ENCODE data around the gene SLAMF1. TPM values are rescaled to one million over a fixed set of nuclear protein-coding genes. Genes with fewer than 3 reads are reported as not detected.
"Not testable (repeated sequence)": the region's sequence is repeated elsewhere in the genome, so short reads cannot be mapped to it uniquely, and the experiment has no call there.

SLAMF1 gene
- total RNA-seq, 2 donors from 2014 or later = 52.1 to 86.2 TPM

DNA sequence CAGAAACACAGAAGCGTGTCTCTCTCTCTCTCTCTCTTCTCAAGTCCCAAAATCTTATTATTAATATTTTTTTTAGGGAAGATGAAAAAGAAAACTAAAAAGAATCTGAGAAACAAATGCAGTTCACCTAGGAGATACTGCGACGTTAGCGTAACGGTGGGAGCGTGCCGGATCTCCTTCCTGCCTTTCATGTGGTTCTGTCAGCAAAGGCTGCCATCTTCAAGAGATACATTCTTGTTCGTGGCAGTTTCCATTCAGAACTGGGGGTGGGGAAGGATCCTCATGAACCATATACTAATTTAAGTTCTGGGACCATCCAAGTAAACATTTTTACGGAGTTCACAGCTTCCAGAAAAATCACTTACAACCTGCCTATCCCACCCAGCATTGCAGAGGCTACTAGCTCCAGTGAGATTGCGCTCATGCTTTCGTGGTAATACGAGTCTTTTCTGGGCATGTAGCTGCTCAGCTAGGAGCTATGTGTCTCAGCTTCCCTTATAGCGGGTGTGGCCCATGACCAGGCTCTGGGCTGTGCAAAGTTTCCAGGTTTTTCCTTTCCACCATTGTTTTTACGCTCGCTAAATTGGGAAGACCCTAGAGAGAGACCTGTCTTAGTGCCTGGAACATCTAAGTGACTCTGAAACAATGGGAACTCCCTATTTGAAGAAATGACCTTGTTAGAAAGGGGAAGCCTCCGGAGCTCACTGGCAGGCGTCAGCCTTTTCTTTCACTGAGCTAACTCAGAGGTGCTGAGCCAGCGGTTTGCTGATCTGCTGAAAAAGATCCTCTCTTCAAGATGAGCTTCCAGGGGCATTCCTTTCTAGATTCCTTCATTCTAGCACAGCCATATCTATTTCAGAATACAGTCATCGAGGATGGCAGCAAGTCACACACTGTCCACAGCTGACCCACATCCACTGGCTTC, 17.3 kb downstream of the SLAMF1 start:
- no peak for DNase-seq (ENCODE audit: low spot score)
- Mint-ChIP-seq H3K27me3 (peaks cover 0 to 5% of the 10 kb centered on the region in 2 donors), H3K9me3 (peaks cover 3% of the 10 kb centered on the region), H3K4me3 (peak overlapping the region; percentile 90), H3K36me3 (peaks cover 43% of the 10 kb centered on the region), H3K27ac (peak overlapping the region; percentile 95 to 96), H3K4me1 (ENCODE audit: low read depth in 2 of 2) (peaks cover 71 to 84% of the 10 kb centered on the region in 2 donors)
- no peak for ATAC-seq

GRCh38 chr1:160628799-160629263, 18.0 kb downstream of the SLAMF1 start:
- peaks cover 3% of the 10 kb centered on the region for H3K9me3 Mint-ChIP-seq
- H3K4me1 Mint-ChIP-seq (ENCODE audit: low read depth in 2 of 2) = peaks cover 73 to 84% of the 10 kb centered on the region in 2 donors
- H3K27ac Mint-ChIP-seq = peak overlapping the region; percentile 95 to 96
- peaks cover 42% of the 10 kb centered on the region for H3K36me3 Mint-ChIP-seq
- ATAC-seq (no peak), DNase-seq (ENCODE audit: low spot score) (no peak)
- peak overlapping the region; percentile 90 for H3K4me3 Mint-ChIP-seq
- peaks cover 0 to 5% of the 10 kb centered on the region in 2 donors for H3K27me3 Mint-ChIP-seq

- H3K9me3 Mint-ChIP-seq; DNase-seq (ENCODE audit: low spot score); ATAC-seq; H3K27me3 Mint-ChIP-seq: not testable (repeated sequence)
- Mint-ChIP-seq H3K4me1 (ENCODE audit: low read depth in 2 of 2) (peaks cover 75 to 86% of the 10 kb centered on the region in 2 donors), H3K4me3 (peak overlapping the region; percentile 90), H3K27ac (peak overlapping the region; percentile 95 to 96), H3K36me3 (peaks cover 44% of the 10 kb centered on the region)
These were observed 19.1 kb downstream of the SLAMF1 start for GRCh38 chr1:160627677-160628289.

DNA sequence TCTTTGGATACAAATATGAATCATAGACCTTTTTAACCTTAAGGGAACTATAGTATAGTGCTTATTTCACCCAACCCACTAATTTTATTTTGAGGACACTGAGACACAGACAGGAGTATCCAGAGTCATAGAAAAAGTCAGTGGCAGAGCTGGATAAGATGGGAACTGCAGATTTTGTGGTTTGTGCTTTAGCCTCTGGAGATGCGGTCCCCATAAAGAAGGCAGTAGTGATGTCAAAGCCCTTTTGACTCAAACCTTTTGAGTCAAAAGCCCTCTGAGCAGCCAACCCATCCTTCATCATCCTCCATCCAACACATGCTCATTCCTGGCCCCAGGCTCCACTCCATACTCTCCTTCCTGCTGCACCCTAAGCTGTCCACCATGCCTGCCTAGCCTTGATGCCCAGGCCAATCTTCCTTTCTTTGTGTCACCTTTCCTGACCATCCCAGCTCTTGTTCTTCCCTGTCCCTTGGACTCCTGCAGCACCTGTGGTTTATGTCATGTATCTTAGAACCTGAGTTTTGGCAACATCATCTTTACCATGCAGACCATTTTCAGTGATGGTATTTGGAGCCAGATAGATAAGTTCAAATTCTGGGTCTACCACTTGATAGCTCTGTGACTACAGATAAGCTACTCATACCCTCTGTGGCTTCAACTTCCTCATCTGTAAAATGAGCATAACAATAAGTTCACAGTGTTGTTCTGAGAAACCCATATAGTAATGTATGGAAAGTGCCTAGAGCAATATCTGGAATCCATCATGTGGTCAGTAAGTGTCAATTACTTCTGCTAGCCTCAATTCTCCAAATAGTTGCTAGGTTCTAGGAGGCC, 20.1 kb downstream of the SLAMF1 start:
- DNase-seq (ENCODE audit: low spot score) (no peak), ATAC-seq (peak; percentile 82 to 85)
- Mint-ChIP-seq H3K4me3 (peak overlapping the region; percentile 90), H3K9me3 (peaks cover 3% of the 10 kb centered on the region), H3K27me3 (peaks cover 0 to 5% of the 10 kb centered on the region in 2 donors), H3K4me1 (ENCODE audit: low read depth in 2 of 2) (peaks cover 80 to 92% of the 10 kb centered on the region in 2 donors), H3K36me3 (peaks cover 47% of the 10 kb centered on the region), H3K27ac (peak overlapping the region; percentile 95 to 96)

GRCh38 chr1:160625725-160626498, 20.9 kb downstream of the SLAMF1 start:
- peak in 1 of 2 donors; percentile 51 for ATAC-seq
- Mint-ChIP-seq H3K36me3 (peaks cover 44% of the 10 kb centered on the region), H3K27ac (peak overlapping the region; percentile 95 to 96), H3K9me3 (peaks cover 3% of the 10 kb centered on the region), H3K4me3 (peak overlapping the region; percentile 90), H3K27me3 (peaks cover 0 to 4% of the 10 kb centered on the region in 2 donors), H3K4me1 (ENCODE audit: low read depth in 2 of 2) (peaks cover 78 to 92% of the 10 kb centered on the region in 2 donors)
- DNase-seq (ENCODE audit: low spot score) = no peak

GRCh38 chr1:160625321-160625720, 21.5 kb downstream of the SLAMF1 start:
- peaks cover 73 to 90% of the 10 kb centered on the region in 2 donors for H3K4me1 Mint-ChIP-seq (ENCODE audit: low read depth in 2 of 2)
- DNase-seq (ENCODE audit: low spot score) (no peak), ATAC-seq (no peak)
- no peaks in the 10 kb centered on the region for H3K27me3 Mint-ChIP-seq
- peak overlapping the region; percentile 95 to 96 for H3K27ac Mint-ChIP-seq
- peak overlapping the region; percentile 90 for H3K4me3 Mint-ChIP-seq
- peaks cover 3% of the 10 kb centered on the region for H3K9me3 Mint-ChIP-seq
- peaks cover 40% of the 10 kb centered on the region for H3K36me3 Mint-ChIP-seq

- Mint-ChIP-seq H3K27me3 (no peaks in the 10 kb centered on the region), H3K27ac (peak overlapping the region; percentile 95 to 96), H3K4me1 (ENCODE audit: low read depth in 2 of 2) (peaks cover 73 to 90% of the 10 kb centered on the region in 2 donors), H3K36me3 (peaks cover 43% of the 10 kb centered on the region), H3K9me3 (peaks cover 3% of the 10 kb centered on the region), H3K4me3 (peak overlapping the region; percentile 90)
- ATAC-seq (no peak), DNase-seq (ENCODE audit: low spot score) (no peak)
These were observed 22.4 kb downstream of the SLAMF1 start for GRCh38 chr1:160624464-160624863.

DNA sequence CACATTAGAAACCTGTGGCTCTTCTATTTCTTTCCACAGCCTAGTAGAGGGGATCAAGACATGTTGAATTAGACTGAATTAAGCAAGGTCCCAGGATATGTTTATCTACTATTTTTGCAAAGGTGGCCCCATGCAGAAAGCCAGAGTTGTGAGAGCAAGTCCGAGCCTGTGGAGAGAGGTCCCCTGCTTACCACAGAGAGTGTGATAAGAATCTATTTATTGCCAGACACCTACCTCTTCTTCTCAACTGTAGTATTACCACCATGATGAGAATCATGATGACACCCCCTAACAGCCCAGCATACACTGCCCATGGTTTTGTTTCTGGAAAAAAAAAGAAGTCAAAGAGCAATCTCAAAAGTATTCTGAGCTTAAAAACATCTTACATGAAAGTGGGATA, 23.0 kb downstream of the SLAMF1 start:
- Mint-ChIP-seq H3K27me3 (no peaks in the 10 kb centered on the region), H3K9me3 (peaks cover 8% of the 10 kb centered on the region), H3K36me3 (peaks cover 46% of the 10 kb centered on the region), H3K4me1 (ENCODE audit: low read depth in 2 of 2) (peaks cover 76 to 94% of the 10 kb centered on the region in 2 donors), H3K4me3 (peak overlapping the region; percentile 90), H3K27ac (peak overlapping the region; percentile 95 to 96)
- DNase-seq (ENCODE audit: low spot score) (no peak), ATAC-seq (peak; percentile 28 to 54)

DNA sequence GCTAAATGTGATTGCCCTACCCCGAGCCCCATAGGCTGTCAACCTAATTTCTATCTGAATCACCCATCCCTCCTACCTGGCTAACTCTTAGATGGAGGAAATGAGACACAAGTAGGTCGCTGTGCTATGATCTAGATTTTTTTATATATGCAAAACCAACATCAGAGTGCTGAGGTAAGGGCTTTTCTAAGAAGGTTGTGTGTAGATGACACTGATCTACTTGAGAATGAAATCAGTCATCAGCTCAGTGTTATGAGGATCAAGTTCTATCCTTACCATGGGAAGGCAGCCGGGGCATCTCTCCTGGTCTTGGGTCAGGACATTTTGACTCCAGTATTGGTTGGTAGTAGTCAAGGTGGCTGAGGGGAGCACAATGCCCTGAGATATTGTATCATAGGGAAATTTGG, 23.6 kb downstream of the SLAMF1 start:
- H3K4me3 Mint-ChIP-seq = peak overlapping the region; percentile 90
- H3K9me3 Mint-ChIP-seq = peaks cover 10% of the 10 kb centered on the region
- H3K27me3 Mint-ChIP-seq = no peaks in the 10 kb centered on the region
- ATAC-seq = peak; percentile 66 to 74
- peaks cover 74 to 92% of the 10 kb centered on the region in 2 donors for H3K4me1 Mint-ChIP-seq (ENCODE audit: low read depth in 2 of 2)
- peaks cover 44% of the 10 kb centered on the region for H3K36me3 Mint-ChIP-seq
- no peak for DNase-seq (ENCODE audit: low spot score)
- peak overlapping the region; percentile 95 to 96 for H3K27ac Mint-ChIP-seq

DNA sequence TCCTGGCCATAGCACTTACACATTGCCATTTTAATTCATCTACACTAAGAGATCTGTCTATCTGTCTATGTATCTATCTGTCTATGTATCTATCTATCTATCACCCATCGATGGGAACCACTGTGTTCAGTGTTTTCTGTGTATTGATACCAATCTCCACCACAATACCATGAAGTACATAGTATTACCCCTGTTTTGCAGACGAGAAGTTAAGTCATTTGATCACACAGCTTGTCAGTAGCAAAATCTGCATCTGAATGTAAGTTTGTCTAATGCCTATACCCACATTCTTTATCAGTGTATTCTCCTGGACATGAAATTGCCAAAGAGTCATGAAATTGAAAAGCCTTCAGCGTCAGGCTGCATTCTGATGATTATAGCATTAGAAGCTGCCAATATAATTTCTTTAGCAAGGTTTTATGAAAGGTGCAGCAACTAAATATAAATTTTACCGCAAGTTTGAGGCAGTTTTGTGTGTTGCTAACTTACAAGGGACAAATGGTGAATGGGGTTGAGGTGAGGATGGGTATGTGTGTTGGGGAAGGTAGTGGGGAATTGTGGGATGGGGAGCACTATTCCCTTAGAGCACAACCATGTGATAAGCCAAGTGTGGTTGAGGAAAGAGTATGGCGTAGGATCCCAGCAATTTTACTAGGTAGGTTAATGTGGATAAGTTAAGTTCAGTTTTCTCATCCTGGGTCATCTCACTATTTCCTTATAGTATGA, 24.2 kb downstream of the SLAMF1 start:
- DNase-seq (ENCODE audit: low spot score) (no peak), ATAC-seq (no peak)
- Mint-ChIP-seq H3K27me3 (no peaks in the 10 kb centered on the region), H3K4me1 (ENCODE audit: low read depth in 2 of 2) (peaks cover 71 to 90% of the 10 kb centered on the region in 2 donors), H3K4me3 (peak overlapping the region; percentile 90), H3K27ac (peak overlapping the region; percentile 95 to 96), H3K9me3 (peaks cover 12% of the 10 kb centered on the region), H3K36me3 (peaks cover 44% of the 10 kb centered on the region)

DNA sequence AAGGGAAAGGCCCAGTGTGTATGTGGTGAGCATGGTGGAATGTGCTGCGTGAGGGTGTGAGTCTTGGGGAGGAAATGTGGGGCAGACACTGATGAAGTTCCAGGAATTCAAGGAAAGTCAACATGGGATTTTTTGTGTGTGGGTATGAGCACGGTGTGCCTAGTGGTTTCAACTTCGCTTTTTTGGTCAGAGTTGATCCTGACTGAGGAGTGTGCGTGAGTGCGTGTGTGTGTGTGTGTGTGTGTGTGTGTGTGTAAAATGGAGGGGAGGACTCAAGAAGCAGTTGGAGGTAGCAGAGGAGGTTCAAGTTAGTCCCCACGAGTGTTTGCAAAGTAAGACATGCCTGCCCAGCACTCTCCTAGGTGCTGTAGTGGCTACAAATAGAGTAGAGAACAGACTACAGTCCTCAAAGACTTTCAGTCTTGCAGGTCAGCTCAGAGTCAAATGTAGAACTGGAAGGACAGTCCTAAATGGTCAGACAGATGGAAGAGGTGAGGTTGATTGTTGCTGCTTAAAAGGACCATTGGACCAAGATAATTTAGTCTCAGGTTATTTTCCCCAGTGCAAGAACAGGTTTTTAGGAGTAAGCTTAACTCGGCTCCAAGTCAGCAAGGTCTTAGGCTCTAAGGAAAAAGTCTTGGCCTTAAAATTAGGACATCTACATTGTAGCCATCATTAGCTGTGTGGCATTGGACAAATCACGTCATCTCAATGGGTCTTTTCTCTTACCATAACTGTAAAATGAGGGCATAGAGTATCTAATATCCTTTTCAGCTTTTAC, 25.0 kb downstream of the SLAMF1 start:
- Mint-ChIP-seq H3K27ac (peak overlapping the region; percentile 95 to 96), H3K4me3 (peak overlapping the region; percentile 90), H3K9me3 (peaks cover 10% of the 10 kb centered on the region), H3K27me3 (no peaks in the 10 kb centered on the region), H3K36me3 (peaks cover 41% of the 10 kb centered on the region), H3K4me1 (ENCODE audit: low read depth in 2 of 2) (peaks cover 69 to 82% of the 10 kb centered on the region in 2 donors)
- ATAC-seq (peak; percentile 29 to 79), DNase-seq (ENCODE audit: low spot score) (peak; percentile 76)
